ENCODE results near the gene TRIM33. TPM values are rescaled to one million over a fixed set of nuclear protein-coding genes. Genes with fewer than 3 reads are reported as not detected.

The TRIM33 gene
- total and polyA plus RNA-seq, 2 of the 8 experiments (the other 6 are each of a cell fraction or from before 2014, with no cell fraction given) = 17.1 to 52.3 TPM

DNA sequence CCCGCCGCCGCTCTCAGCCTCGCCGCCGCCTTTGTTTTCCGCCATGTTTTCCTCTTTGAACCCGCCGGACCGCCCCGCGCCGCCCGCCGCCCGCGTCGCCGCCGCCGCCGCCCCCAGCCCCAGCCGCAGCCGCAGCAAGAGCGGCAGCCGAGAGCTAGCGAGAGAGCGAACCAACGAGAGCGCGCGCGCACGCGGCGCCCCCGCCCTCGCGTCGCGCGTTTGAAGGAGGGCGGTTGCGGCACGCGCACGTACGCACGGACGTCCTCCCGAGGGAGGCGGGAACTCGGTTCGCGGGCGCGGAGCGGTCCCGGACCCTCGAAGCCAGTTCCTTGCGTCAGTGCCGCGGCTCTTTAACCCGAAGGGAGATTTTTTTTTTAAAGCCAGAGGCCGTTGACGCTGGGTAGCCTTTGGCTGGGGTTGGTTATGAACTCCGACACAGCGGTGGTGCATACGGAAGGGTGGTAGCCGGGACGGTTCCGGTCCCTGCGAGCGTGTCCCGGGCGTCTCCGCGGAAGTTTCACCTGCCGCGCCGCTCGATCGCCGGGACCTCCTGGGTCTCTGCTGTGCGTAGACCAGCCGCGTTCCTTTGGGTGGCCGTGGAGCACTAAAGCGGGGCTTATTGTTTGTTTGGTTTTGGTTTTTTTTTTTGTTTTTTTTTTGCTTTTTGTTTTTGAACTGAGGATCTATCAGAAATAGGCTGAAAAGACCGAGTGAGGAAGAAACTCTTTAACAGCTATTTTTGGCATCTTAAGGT lies at the start of gene TRIM33 (continued):
- no peak for TF ChIP-seq SIN3A (conservative IDR thresholded peaks at IDR 0.05 in 1 of 2, IDR thresholded peaks at IDR 0.05 in 1 of 2; ENCODE audit: low read depth in 1 of 2, low read length in 2 of 2)
- TF ChIP-seq RAD21 (IDR thresholded peaks at IDR 0.05 in 1 of 2, conservative IDR thresholded peaks at IDR 0.05 in 1 of 2; ENCODE audit: low read depth in 2 of 2, low read length in 2 of 2) = no peak
- TF ChIP-seq FOSL1 (IDR thresholded peaks at IDR 0.05; ENCODE audit: insufficient read depth, low read depth, low read length) = no peak
- TF ChIP-seq PHF8 (conservative IDR thresholded peaks at IDR 0.05; ENCODE audit: low read depth, low read length) = peak; percentile 61
- TF ChIP-seq JUN (IDR thresholded peaks at IDR 0.05; ENCODE audit: low read depth, low read length) = no peak
- no peak for TF ChIP-seq SAP30 (IDR thresholded peaks at IDR 0.05; ENCODE audit: insufficient read depth, insufficient replicate concordance, low read length)
- TF ChIP-seq TEAD4 (IDR thresholded peaks at IDR 0.05; ENCODE audit: low read depth, low read length) = no peak
- TF ChIP-seq KDM4A (IDR thresholded peaks at IDR 0.05; ENCODE audit: low read depth, low read length, severe bottlenecking) = peak; percentile 74
- TF ChIP-seq, protein P1, sequence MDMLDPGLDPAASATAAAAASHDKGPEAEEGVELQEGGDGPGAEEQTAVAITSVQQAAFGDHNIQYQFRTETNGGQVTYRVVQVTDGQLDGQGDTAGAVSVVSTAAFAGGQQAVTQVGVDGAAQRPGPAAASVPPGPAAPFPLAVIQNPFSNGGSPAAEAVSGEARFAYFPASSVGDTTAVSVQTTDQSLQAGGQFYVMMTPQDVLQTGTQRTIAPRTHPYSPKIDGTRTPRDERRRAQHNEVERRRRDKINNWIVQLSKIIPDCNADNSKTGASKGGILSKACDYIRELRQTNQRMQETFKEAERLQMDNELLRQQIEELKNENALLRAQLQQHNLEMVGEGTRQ (IDR thresholded peaks at IDR 0.05; ENCODE audit: low read length) = no peak
- no peak for TF ChIP-seq YY1 (IDR thresholded peaks at IDR 0.05; ENCODE audit: low read depth, low read length)
- TF ChIP-seq ASH2L (IDR thresholded peaks at IDR 0.05; ENCODE audit: low read length) = no peak
- TF ChIP-seq RXRA (IDR thresholded peaks at IDR 0.05; ENCODE audit: insufficient read depth, low read depth, low read length) = no peak
- TF ChIP-seq GABPA (IDR thresholded peaks at IDR 0.05; ENCODE audit: borderline replicate concordance, insufficient read depth, low read length) = no peak
- TF ChIP-seq, protein P2, sequence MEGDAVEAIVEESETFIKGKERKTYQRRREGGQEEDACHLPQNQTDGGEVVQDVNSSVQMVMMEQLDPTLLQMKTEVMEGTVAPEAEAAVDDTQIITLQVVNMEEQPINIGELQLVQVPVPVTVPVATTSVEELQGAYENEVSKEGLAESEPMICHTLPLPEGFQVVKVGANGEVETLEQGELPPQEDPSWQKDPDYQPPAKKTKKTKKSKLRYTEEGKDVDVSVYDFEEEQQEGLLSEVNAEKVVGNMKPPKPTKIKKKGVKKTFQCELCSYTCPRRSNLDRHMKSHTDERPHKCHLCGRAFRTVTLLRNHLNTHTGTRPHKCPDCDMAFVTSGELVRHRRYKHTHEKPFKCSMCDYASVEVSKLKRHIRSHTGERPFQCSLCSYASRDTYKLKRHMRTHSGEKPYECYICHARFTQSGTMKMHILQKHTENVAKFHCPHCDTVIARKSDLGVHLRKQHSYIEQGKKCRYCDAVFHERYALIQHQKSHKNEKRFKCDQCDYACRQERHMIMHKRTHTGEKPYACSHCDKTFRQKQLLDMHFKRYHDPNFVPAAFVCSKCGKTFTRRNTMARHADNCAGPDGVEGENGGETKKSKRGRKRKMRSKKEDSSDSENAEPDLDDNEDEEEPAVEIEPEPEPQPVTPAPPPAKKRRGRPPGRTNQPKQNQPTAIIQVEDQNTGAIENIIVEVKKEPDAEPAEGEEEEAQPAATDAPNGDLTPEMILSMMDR (IDR thresholded peaks at IDR 0.05; ENCODE audit: control extremely low read depth in 1 of 3, insufficient read depth in 1 of 3, low read depth in 1 of 3, low read length in 3 of 3) = no peak
- no peak for TF ChIP-seq EP300 (IDR thresholded peaks at IDR 0.05; ENCODE audit: borderline replicate concordance in 1 of 2, low read depth in 2 of 2, low read length in 2 of 2)
- no peak; the same call in 1 of the 2 replicates for TF ChIP-seq RBBP5 (IDR thresholded peaks at IDR 0.05; ENCODE audit: borderline replicate concordance, low read depth, low read length)
- no peak for TF ChIP-seq POU5F1 (IDR thresholded peaks at IDR 0.05; ENCODE audit: low read depth, low read length)
- no peak for TF ChIP-seq JUND (IDR thresholded peaks at IDR 0.05; ENCODE audit: low read length)
